B cell (primary cell): ENCODE results near the gene DYRK2. TPM values are rescaled to one million over a fixed set of nuclear protein-coding genes. Genes with fewer than 3 reads are reported as not detected.

Experiments used
- ATAC-seq: fragments of 200-7000 bp; cut with Tn5 transposase; one replicate; pipeline ENCODE4 v1.10.0; 2021; ENCODE audit warnings: low read depth, mild to moderate bottlenecking, moderate number of reproducible peaks, moderate library complexity
- CTCF ChIA-PET: fragments of 350-600 bp; sonication (Branson Sonifier 250); formaldehyde crosslinking; loops from one replicate; lab custom pipeline; 2021; ENCODE audit warnings: antibody characterized with exemption, inconsistent platforms; lab: Charles Lee
- POLR2A ChIA-PET: fragments of 350-600 bp; sonication (Branson Sonifier 250); formaldehyde crosslinking; loops from one replicate; lab custom pipeline; 2021; ENCODE audit warnings: antibody characterized with exemption; lab: Charles Lee
- DNase-seq: peaks from one replicate; pipeline ENCODE4 v3.0.0; 2013
- H2AFZ ChIP-seq: 2 replicates; pipeline ENCODE4 v1.6.1; 2012; ENCODE audit warnings: mild to moderate bottlenecking, low read depth, low read length; ENCODE audit not compliant: insufficient read depth, poor library complexity, severe bottlenecking
- H3K27ac ChIP-seq, 2 donors: 1 replicate in 1 of 2; 2 replicates in 1 of 2; pipeline ENCODE4 v1.5.1; 2012 to 2013; ENCODE audit warnings: low read length in 2 of 2, mild to moderate bottlenecking in 2 of 2, moderate library complexity in 1 of 2
- H3K27me3 ChIP-seq, 4 experiments: fragments of 200-600 bp in 1 of 4; sonication (generic) in 1 of 4; replicated peaks in 1 of 4; 1 replicate in 2 of 4; 2 replicates in 2 of 4; pipeline versions ENCODE4 v1.6.1 to v1.7.0; 2013 to 2016; ENCODE audit warnings: low read length in 3 of 4, mild to moderate bottlenecking in 2 of 4, mixed read lengths in 1 of 4, moderate library complexity in 1 of 4; ENCODE audit not compliant: insufficient read depth in 4 of 4, control insufficient read depth in 3 of 4; ENCODE audit errors: control extremely low read depth in 1 of 4
- H3K36me3 ChIP-seq, 2 experiments: replicated peaks in 1 of 2; 1 replicate in 1 of 2; 2 replicates in 1 of 2; pipeline versions ENCODE4 v1.6.1 to v1.7.1; 2013; ENCODE audit warnings: low read length in 1 of 2; ENCODE audit not compliant: insufficient read depth in 2 of 2, control insufficient read depth in 1 of 2; ENCODE audit errors: control extremely low read depth in 1 of 2, extremely low read depth in 1 of 2
- H3K4me1 ChIP-seq, 2 donors: fragments of 200-600 bp in 1 of 2; sonication (generic) in 1 of 2; 1 replicate in 1 of 2; 2 replicates in 1 of 2; pipeline versions ENCODE4 v1.5.1 to v1.6.1; 2013 to 2017; ENCODE audit warnings: low read length in 2 of 2; ENCODE audit not compliant: control insufficient read depth in 2 of 2, insufficient read depth in 2 of 2
- H3K4me2 ChIP-seq: replicated peaks from 2 replicates; pipeline ENCODE3; 2012; ENCODE audit warnings: mild to moderate bottlenecking, low read depth, low read length; ENCODE audit not compliant: poor library complexity, severe bottlenecking
- H3K4me3 ChIP-seq, 5 experiments: fragments of 200-600 bp in 1 of 5; sonication (generic) in 1 of 5; 1 replicate in 3 of 5; 2 replicates in 2 of 5; pipeline versions ENCODE4 v1.5.1 to v1.7.0; 2011 to 2016; ENCODE audit warnings: low read length in 4 of 5, mild to moderate bottlenecking in 4 of 5, low read depth in 2 of 5, control low read depth in 1 of 5, moderate library complexity in 1 of 5; ENCODE audit not compliant: insufficient read depth in 1 of 5; ENCODE audit errors: control extremely low read depth in 1 of 5, extremely low read depth in 1 of 5
- H3K79me2 ChIP-seq: fragments of 200-600 bp; sonication (generic); one replicate; pipeline ENCODE4 v1.6.0; 2016; ENCODE audit warnings: low read length; ENCODE audit not compliant: control insufficient read depth, insufficient read depth
- H3K9ac ChIP-seq: fragments of 200-600 bp; sonication (generic); 2 replicates; pipeline ENCODE4 v1.6.1; 2017; ENCODE audit warnings: mild to moderate bottlenecking, low read length, moderate library complexity
- H3K9me3 ChIP-seq, 3 donors: one replicate each; pipeline versions ENCODE4 v1.6.1 to v1.7.1; 2013; ENCODE audit warnings: low read length in 2 of 3; ENCODE audit not compliant: control insufficient read depth in 2 of 3, insufficient read depth in 1 of 3; ENCODE audit errors: control extremely low read depth in 1 of 3
- H4K20me1 ChIP-seq: 2 replicates; pipeline ENCODE4 v1.6.0; 2012; ENCODE audit warnings: mild to moderate bottlenecking, low read length; ENCODE audit not compliant: insufficient read depth, control insufficient read depth, poor library complexity, severe bottlenecking
- H3K27ac Mint-ChIP-seq: one replicate; pipeline ENCODE4 v1.8.0; 2021; ENCODE audit warnings: mixed read lengths
- H3K27me3 Mint-ChIP-seq: one replicate; pipeline ENCODE4 v1.8.0; 2021; ENCODE audit warnings: mixed read lengths
- H3K4me1 Mint-ChIP-seq: one replicate; pipeline ENCODE4 v1.8.0; 2021; ENCODE audit warnings: mixed read lengths
- H3K4me3 Mint-ChIP-seq: one replicate; pipeline ENCODE4 v1.8.0; 2021; ENCODE audit warnings: mixed read lengths
- H3K9me3 Mint-ChIP-seq: one replicate; pipeline ENCODE4 v1.8.0; 2022; ENCODE audit warnings: mixed read lengths; ENCODE audit not compliant: insufficient read depth
- CTCF ChIP-seq: fragments of 200-600 bp; IDR thresholded peaks from one replicate; pipeline ENCODE4 v1.8.0; 2022; ENCODE audit warnings: antibody characterized with exemption, mild to moderate bottlenecking
- EZH2 ChIP-seq: IDR thresholded peaks from 2 replicates; pipeline ENCODE4 v1.6.1; 2012; ENCODE audit warnings: borderline replicate concordance, low read depth, mild to moderate bottlenecking, moderate library complexity, low read length; ENCODE audit not compliant: insufficient read depth, poor library complexity, severe bottlenecking
- WGBS: methylation state at CpG from one replicate; pipeline ENCODE4 v1.1.5; 2013; ENCODE audit warnings: missing lambda C conversion rate; ENCODE audit not compliant: insufficient coverage; 5-methylcytosine and 5-hydroxymethylcytosine counted together
- intact Hi-C: fragments of 100-400 bp; cut with micrococcal nuclease; formaldehyde crosslinking; loops from one replicate; pipeline ENCODE4 v1.10.0; 2022
- polyA minus RNA-seq: library from RNA; depleted of rRNA, polyadenylated mRNA; stranded (reverse); fragments of >200 nt; gene quantifications from 2 replicates; pipeline ENCODE4 v1.2.3, GENCODE V29; 2012
- polyA plus RNA-seq: library from polyadenylated mRNA; depleted of rRNA; stranded (reverse); fragments of >200 nt; gene quantifications from 2 replicates; pipeline ENCODE4 v1.2.3, GENCODE V29; 2012
- total RNA-seq, 2 donors: library from RNA; stranded (reverse); fragments of 120-200 nt in 1 of 2; gene quantifications; 1 replicate in 1 of 2; 2 replicates in 1 of 2; pipeline versions ENCODE4 v1.2.3 to v1.2.4, GENCODE V29; 2013 to 2022

Gene DYRK2
- total RNA-seq (75.3 and 77.9 TPM in 2 replicates), polyA plus RNA-seq (17.4 and 21.3 TPM in 2 replicates), polyA minus RNA-seq (58.5 and 75.4 TPM in 2 replicates)
- total RNA-seq (2013): 35.2 TPM

- Mint-ChIP-seq H3K9me3 (no peaks in the 10 kb centered on the region), H3K27me3 (no peaks in the 10 kb centered on the region), H3K4me1 (peaks cover 39% of the 10 kb centered on the region), H3K27ac (peak within 1 kb of the TSS; percentile 95), H3K4me3 (peak within 1 kb of the TSS; percentile 98)
- ChIA-PET CTCF (interaction anchor here (0.6 to 2.9 kb wide), 11 partner anchors 11 to 293 kb away, joined by 3 to 16 read pairs (median 5); no protein-coding TSS in a partner anchor), POLR2A (interaction anchor here (1.0 to 1.9 kb wide), 7 partner anchors 10 to 294 kb away, joined by 3 to 18 read pairs (median 4); no protein-coding TSS in a partner anchor)
- H3K9ac ChIP-seq: peak within 1 kb of the TSS; percentile 90
- H3K79me2 ChIP-seq: peaks cover 47% of the 10 kb centered on the region
- H4K20me1 ChIP-seq: peaks cover 28% of the 10 kb centered on the region
- H3K27me3 ChIP-seq: no peaks in the 10 kb centered on the region
- peak within 1 kb of the TSS; percentile 96 for H2AFZ ChIP-seq
- H3K36me3 ChIP-seq: peaks cover 0 to 8% of the 10 kb centered on the region in 2 experiments
- peak; percentile 88 for DNase-seq
- H3K4me1 ChIP-seq: peaks cover 25 to 35% of the 10 kb centered on the region in 2 donors
- H3K9me3 ChIP-seq: no peaks in the 10 kb centered on the region
- H3K27ac ChIP-seq: peak within 1 kb of the TSS; percentile 42 to 77
- intact Hi-C loops: loop anchor here (1.0 to 5.0 kb wide), 4 partner anchors 18 to 1159 kb away; partner anchors contain the start of genes CAND1 and MDM2
- under 1% methylated on average over 90 of the region's 109 CpGs for WGBS
- peak within 1 kb of the TSS; percentile 49 to 95 (median 85) for H3K4me3 ChIP-seq
- peak; percentile 64 for ATAC-seq
- peak within 1 kb of the TSS; percentile 99 for H3K4me2 ChIP-seq
- TF ChIP-seq CTCF (peak; percentile 15), EZH2 (no peak)
Observed at GRCh38 chr12:67648521-67649260, at the start of gene DYRK2. Gene DYRK2, plus strand, starts transcription at chr12:67648745. Its CDS starts 389 bp downstream, at chr12:67649134.

GRCh38 chr12:67599691-67600090 lies 48.9 kb upstream of the DYRK2 start:
- Histone ChIP-seq H3K9ac (no peak overlapping the region), H4K20me1 (no peaks in the 10 kb centered on the region), H2AFZ (no peak overlapping the region), H3K27ac (no peak overlapping the region), H3K4me1 (no peaks in the 10 kb centered on the region), H3K4me3 (no peak overlapping the region), H3K4me2 (no peak overlapping the region), H3K79me2 (no peaks in the 10 kb centered on the region), H3K9me3 (no peaks in the 10 kb centered on the region), H3K27me3 (no peaks in the 10 kb centered on the region), H3K36me3 (no peaks in the 10 kb centered on the region)
- peaks cover 3% of the 10 kb centered on the region for H3K4me1 Mint-ChIP-seq
- ATAC-seq: no peak
- H3K4me3 Mint-ChIP-seq: no peak overlapping the region
- TF ChIP-seq EZH2 (no peak), CTCF (no peak)
- H3K27ac Mint-ChIP-seq: no peak overlapping the region
- H3K27me3 Mint-ChIP-seq: peaks cover 3% of the 10 kb centered on the region
- 100% methylated on average over 1 of the region's 6 CpGs for WGBS
- CTCF ChIA-PET: no interaction called here
- intact Hi-C loops: no loop called here
- POLR2A ChIA-PET: no interaction called here
- no peak for DNase-seq
- peaks cover 2% of the 10 kb centered on the region for H3K9me3 Mint-ChIP-seq
